Endothelial cell (in vitro differentiated cells): Measurements from ENCODE around the gene BAZ2B. TPM values are rescaled to one million over a fixed set of nuclear protein-coding genes. Genes with fewer than 3 reads are reported as not detected.
"Not testable (repeated sequence)": the region's sequence is repeated elsewhere in the genome, so short reads cannot be mapped to it uniquely, and the experiment has no call there.

ENCODE experiments used
- DNase-seq: peaks from one replicate; pipeline ENCODE4 v3.0.0; 2021; ENCODE audit warnings: low spot score
- H3K27ac Mint-ChIP-seq: one replicate; pipeline ENCODE4 v1.8.0; 2021; ENCODE audit warnings: mixed read lengths, inconsistent platforms; ENCODE audit not compliant: unreplicated experiment
- H3K27me3 Mint-ChIP-seq: one replicate; pipeline ENCODE4 v1.8.0; 2021; ENCODE audit warnings: mild to moderate bottlenecking, moderate library complexity, mixed read lengths, inconsistent platforms; ENCODE audit not compliant: unreplicated experiment
- H3K36me3 Mint-ChIP-seq: one replicate; pipeline ENCODE4 v1.8.0; 2021; ENCODE audit warnings: mild to moderate bottlenecking, low read depth, mixed read lengths, inconsistent platforms; ENCODE audit not compliant: unreplicated experiment
- H3K4me1 Mint-ChIP-seq: one replicate; pipeline ENCODE4 v1.8.0; 2021; ENCODE audit warnings: mild to moderate bottlenecking, mixed read lengths, inconsistent platforms; ENCODE audit not compliant: unreplicated experiment
- H3K4me3 Mint-ChIP-seq: one replicate; pipeline ENCODE4 v1.8.0; 2021; ENCODE audit warnings: mild to moderate bottlenecking, mixed read lengths, inconsistent platforms; ENCODE audit not compliant: unreplicated experiment
- H3K9me3 Mint-ChIP-seq: one replicate; pipeline ENCODE4 v1.8.0; 2021; ENCODE audit warnings: mixed read lengths, inconsistent platforms; ENCODE audit not compliant: unreplicated experiment
- total RNA-seq: library from RNA; stranded (reverse); fragmentation: NEBNext Ultra II Directional; extraction: Animal tissue kit (Norgen Biotek cat#: 25700); gene quantifications from one replicate; pipeline ENCODE4 v1.2.1, GENCODE V29; 2021; ENCODE audit not compliant: unreplicated experiment
- TF ChIP-seq, protein P1 (sequence below): fragments of 200-600 bp; sonication (generic); IDR thresholded peaks from one replicate; pipeline ENCODE4 v1.5.0; 2021; ENCODE audit warnings: antibody characterized with exemption; ENCODE audit not compliant: unreplicated experiment

The BAZ2B gene
- total RNA-seq, 1 donor from 2014 or later, result 100 TPM

DNA sequence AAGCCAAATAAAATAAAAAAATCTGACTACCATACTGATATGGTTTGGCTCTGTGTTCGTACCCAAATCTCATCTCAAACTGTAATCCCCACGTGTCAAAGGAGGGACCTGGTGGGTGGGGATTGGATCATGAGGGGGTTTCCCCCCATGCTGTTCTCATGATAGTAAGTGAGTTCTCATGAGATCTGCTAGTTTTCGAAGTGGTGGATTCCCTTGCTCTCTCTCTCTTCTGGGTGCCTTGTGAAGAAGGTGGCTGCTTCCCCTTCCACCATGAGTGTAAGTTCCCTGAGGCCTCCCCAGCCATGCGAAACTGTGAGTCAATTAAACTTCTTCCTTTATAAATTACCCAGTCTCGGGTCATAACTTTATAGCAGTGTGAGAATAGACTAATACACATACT is 206.1 kb downstream of the BAZ2B start:
- Mint-ChIP-seq H3K36me3 (peaks cover 11% of the 10 kb centered on the region), H3K27ac (peak overlapping the region; percentile 42), H3K4me1 (no peaks in the 10 kb centered on the region), H3K9me3 (no peaks in the 10 kb centered on the region), H3K4me3 (no peak overlapping the region), H3K27me3 (no peaks in the 10 kb centered on the region)
- TF ChIP-seq, protein P1, sequence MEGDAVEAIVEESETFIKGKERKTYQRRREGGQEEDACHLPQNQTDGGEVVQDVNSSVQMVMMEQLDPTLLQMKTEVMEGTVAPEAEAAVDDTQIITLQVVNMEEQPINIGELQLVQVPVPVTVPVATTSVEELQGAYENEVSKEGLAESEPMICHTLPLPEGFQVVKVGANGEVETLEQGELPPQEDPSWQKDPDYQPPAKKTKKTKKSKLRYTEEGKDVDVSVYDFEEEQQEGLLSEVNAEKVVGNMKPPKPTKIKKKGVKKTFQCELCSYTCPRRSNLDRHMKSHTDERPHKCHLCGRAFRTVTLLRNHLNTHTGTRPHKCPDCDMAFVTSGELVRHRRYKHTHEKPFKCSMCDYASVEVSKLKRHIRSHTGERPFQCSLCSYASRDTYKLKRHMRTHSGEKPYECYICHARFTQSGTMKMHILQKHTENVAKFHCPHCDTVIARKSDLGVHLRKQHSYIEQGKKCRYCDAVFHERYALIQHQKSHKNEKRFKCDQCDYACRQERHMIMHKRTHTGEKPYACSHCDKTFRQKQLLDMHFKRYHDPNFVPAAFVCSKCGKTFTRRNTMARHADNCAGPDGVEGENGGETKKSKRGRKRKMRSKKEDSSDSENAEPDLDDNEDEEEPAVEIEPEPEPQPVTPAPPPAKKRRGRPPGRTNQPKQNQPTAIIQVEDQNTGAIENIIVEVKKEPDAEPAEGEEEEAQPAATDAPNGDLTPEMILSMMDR, result no peak
- DNase-seq, result no peak

DNA sequence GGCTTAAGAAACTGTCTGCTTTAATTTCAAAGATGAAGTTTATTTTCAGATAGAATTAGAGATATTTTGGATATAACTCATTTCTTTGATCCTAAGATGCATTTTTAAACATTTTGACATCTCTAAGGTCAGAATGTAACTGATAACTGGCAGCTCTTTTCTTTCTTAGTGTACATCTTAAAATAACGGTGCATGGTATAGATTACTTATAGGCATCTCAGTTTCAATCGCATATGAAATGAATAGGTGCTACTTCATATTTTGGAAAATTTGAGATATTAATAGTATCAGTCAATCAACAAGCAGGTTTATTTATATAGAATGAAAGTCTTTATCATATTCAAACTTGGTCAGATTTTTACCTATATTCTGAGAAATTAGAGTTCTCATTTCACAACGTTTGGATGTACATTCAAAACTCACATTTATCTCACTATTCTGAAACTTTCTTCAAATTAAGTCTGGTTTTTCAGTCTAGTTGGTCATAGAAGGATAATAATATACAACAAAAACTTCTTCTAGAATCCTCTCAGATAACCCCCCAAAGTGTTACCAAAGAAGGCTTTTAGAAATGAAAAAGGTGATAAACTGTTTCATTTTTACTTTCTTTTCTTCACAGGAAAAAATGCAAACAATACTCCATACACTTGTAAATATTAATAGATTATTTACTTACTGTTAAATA is 207.1 kb downstream of the BAZ2B start:
- H3K9me3 Mint-ChIP-seq, result no peaks in the 10 kb centered on the region
- peaks cover 11% of the 10 kb centered on the region for H3K36me3 Mint-ChIP-seq
- H3K4me1 Mint-ChIP-seq, result no peaks in the 10 kb centered on the region
- no peak overlapping the region for H3K4me3 Mint-ChIP-seq
- no peak for DNase-seq
- no peaks in the 10 kb centered on the region for H3K27me3 Mint-ChIP-seq
- TF ChIP-seq, protein P1, result no peak
- no peak overlapping the region for H3K27ac Mint-ChIP-seq

DNA sequence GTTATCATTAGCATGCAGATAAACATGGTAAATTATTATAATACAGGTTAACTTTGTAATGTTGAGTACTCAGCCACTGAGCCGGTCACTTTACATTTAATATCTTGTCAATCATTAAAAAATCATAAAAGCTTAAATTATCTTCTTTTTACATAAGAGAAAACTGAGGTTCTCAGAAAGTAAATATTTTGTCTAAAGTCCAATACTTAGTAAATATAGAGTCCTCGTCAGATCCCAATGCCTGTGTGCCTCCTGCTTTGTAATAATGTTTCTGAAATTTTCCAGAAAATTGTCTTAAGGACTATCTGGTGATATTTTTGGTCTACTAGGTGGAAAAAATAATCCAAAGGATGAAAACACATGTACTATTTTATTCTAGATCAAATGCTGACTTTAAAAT is 213.6 kb downstream of the BAZ2B start:
- H3K27ac Mint-ChIP-seq, result no peak overlapping the region
- DNase-seq, result no peak
- TF ChIP-seq, protein P1, result no peak
- H3K9me3 Mint-ChIP-seq, result no peaks in the 10 kb centered on the region
- peaks cover 7% of the 10 kb centered on the region for H3K36me3 Mint-ChIP-seq
- H3K27me3 Mint-ChIP-seq, result no peaks in the 10 kb centered on the region
- H3K4me3 Mint-ChIP-seq, result no peak overlapping the region
- H3K4me1 Mint-ChIP-seq, result no peaks in the 10 kb centered on the region

DNA sequence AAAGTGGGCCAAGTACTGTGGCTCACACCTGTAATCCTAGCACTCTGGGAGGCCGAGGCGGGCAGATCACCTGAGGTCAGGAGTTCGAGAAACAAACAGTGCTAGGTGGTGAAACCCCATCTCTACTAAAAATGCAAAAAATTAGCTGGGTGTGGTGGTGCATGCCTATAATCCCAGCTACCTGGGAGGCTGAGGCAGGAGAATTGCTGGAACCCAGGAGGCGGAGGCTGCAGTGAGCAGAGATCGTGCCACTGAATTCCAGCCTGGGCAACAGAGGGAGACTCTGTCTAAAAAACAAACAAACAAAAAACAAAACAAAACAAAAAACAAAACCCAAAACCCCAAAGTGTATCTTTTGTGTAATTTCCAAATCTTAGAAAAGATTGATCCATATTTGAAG is 214.2 kb downstream of the BAZ2B start:
- H3K4me1 Mint-ChIP-seq, H3K36me3 Mint-ChIP-seq, DNase-seq, H3K27me3 Mint-ChIP-seq, H3K9me3 Mint-ChIP-seq, H3K27ac Mint-ChIP-seq, H3K4me3 Mint-ChIP-seq: not testable (repeated sequence)

DNA sequence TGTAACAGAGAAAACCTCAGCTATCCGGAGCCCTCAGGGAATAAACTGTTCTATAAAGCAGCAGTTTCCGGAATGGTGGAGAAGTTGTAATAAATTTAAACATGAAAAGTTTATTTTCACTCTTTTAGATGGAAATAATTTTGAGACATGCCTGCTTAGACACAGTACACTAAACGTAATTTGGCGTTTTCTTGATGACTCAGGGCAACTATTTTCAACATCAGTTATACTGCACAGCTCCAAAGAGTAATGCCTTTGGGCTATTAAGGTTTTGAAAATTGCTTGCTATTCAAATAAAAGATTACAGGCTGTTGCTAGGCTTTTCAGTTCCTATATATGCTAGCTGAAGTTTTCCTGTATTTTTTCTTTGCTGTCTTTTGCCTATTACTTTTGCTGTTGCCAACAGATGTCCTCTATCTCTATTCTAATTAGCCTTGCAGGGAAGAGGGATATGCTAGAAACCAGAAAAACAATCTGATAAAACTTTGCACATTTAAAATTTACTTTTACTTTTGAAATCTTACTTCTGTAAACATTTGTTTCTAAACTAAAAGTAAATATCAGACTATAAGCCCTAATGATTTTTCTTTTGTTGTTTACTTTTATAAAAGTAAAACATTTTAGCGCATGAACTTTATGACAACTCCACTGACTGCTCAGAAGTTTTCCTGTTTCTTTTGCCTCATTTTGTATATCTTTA is 216.5 kb downstream of the BAZ2B start:
- TF ChIP-seq, protein P1, result no peak
- Mint-ChIP-seq H3K27ac (no peak overlapping the region), H3K9me3 (no peaks in the 10 kb centered on the region), H3K4me3 (no peak overlapping the region), H3K36me3 (no peaks in the 10 kb centered on the region), H3K4me1 (no peaks in the 10 kb centered on the region), H3K27me3 (no peaks in the 10 kb centered on the region)
- DNase-seq, result no peak
